Fibroblast of skin of scalp (primary cell): ENCODE results near the gene SLC5A10.
"Not testable (repeated sequence)": the region's sequence is repeated elsewhere in the genome, so short reads cannot be mapped to it uniquely, and the experiment has no call there.

Experiments used
- DNase-seq: peaks from one replicate; pipeline ENCODE4 v3.0.0-alpha.2; 2013

Gene SLC5A10

DNA sequence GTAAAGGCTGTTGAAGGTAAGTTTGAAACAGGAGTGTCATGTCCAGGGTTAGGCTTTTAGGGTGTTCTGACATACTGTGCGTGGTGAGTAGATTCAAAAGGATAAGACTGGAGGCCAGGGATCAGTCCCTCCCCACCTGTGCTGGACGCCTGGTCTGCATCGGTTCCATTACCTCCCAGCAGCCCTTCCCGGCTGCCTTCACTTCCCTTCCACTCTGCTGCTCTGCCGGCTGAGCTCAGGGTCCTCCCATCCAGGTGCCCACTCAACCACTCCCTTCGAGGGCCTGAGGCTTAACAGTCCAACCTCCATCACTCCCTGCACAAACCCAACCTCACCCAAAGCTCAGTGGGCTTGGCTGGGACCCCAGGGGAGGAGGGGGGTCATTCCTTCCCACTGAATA, 4.1 kb upstream of the SLC5A10 start:
- no peak for DNase-seq

DNA sequence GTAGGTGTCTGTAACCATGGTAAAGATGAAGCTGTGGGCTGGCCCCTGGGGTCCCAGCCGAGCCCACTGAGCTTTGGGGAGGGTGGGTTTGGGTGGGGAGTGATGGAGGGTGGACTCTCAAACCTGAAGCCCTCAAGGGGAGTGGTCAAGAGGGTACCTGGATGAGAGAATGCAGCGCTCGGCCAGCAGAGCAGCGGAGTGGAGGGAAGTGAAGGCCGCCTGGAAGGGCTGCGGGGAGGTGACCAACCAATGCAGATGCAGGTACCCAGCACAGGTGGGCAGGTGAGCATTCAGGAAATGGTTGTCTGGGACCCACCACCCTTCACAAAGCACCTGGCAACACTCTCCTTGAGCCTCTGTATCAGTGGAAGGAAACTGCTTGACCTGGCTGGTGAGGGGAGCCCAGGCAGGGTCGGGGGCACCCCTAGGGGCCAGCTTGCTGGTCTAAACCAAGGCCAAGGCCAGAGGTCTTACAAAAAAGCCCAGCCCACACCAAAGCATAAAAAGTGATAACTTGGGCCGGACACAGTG, 3.4 kb upstream of the SLC5A10 start:
- no peak for DNase-seq

DNA sequence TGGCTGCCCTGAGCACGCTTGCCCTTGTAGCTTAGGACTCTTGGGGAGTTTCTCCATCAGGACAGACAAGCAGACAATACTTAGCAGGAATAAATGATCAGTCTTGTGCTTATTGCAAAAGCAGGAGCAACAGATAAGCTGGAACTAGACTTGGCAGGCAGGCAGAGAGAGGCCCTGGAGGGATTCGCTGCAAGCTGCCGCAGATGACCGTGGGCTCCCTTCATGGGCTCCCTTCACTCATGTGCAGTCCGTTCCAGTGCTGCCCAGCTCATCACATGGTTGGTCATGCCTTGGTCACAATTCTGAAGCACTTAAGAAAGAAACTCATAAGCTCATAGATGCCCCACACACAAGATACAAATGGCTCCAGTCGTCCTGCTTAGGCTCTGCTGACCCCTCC, 2.4 kb upstream of the SLC5A10 start:
- no peak for DNase-seq

DNA sequence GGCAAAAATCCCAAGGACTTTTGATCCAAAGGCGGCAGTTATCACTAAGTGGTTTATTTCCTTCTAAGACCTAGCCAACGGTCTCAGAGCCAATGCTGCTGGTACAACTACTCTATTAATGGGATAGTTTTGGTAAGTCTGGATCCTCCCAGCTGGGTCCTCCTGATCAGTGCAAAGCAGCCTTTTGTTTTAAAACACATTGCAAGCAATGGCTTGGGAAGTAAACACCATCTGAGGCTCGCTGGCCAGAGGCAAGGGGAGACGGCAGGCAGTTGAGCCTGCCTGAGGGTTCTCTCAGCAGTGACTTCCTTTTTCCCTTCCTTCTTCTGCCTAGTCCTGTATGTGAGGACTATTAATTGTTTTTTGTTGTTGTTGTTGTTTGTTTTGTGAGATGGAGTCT, 1.6 kb upstream of the SLC5A10 start:
- DNase-seq = no peak

DNA sequence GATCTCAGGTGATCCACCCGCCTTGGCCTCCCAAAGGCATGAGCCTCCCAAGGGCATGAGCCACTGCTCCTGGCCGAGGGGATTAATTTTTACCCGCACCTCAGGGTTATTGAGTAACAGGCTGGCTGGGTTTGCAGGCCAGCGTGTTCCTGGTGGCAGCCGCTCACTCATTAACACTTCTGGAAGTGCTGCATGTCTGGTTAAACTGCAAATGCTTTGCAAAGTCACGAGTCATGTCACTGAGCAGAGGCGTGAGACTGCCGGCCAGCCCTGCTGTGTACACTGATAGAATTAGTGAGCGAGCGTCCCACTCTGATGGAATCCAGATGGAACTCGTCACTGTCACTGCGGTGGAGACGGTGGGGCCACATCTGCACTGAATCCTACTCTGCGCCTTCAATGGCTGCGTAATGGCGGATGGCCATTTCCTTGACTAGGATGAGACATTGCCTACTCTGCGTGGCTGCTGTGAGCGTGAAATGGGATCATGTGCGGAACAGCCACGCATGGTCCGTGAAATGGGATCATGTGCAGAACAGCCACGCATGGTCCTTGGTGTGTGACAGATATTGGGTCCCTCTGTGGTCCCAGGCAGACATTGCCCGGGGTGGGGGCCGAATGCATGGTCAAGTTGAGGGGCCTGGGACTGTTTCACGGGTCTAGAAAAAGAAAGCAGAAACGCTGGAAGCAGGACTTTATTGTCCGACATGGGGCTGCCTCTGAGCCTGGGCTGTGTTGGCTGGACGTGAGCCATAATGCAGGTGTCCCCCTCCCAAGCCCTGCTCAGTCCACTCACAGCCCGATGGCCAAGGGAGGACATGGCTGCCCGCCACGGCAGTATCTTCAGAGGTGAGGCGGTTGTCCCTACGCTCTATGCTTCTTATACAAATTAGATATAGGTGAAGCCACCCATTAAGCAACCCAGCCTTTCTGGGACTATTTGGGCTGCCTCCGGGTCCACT, 740 bp upstream of the SLC5A10 start:
- DNase-seq = no peak

DNA sequence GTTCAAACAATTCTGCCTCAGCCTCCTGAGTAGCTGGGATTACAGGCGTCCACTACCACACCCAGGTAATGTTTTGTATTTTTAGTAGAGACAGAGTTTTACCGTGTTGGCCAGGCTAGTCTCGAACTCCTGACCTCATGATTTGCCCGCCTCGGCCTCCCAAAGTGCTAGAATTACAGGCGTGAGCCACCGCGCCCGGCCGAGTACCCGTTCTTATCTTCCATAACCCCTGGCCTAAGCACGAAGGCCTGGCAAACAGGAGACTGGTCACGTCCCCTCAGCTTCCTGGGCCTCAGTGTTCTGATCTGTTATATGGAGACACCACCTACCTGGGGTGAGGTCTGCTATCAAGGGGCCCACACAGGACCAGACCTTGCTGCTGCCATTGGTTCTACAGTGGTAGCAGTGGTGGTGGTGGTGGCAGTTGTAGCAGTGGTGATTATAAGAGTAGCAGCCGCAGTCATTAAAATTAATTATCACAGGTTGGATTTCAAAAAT, 1.3 kb downstream of the SLC5A10 start:
- DNase-seq = no peak

DNA sequence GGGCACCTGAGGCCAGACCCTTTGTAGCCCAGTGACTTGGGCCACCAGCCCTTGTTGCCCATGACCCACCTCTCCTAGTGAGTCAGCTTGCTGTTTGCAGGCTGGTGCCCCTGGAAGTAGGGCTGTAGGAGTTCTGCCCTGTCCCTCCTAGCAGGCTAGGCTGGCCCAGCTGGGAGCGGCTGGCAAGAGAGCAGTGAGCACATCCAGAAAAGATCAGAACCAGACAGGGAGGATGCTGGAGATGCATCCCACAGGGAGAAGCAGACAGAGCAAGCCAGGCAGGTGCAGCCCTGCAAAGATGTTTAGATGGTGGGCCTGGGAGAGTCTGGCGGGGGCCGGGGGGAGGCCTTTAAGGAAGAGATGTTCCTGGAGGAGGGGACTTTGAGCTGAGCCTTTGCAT, 2.4 kb downstream of the SLC5A10 start:
- DNase-seq = no peak

DNA sequence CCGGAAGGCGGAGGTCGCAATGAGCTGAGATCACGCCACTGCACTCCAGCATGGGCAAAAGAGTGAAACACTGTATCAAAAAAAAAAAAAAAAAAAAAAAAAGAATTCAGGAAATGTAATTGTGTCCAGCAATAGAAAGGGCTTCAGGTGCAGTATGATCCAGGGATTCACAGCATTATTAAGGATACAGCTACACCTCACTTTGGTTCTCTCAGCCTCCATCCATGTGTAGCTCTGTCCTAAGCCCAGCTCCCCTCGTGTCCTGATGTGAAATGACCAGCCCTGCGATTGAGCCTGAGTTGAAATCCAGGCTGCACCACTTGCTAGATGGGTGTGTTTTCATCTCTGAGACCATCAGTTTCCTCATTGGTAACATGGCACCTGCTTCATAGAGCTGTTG, 3.0 kb downstream of the SLC5A10 start:
- no peak for DNase-seq

DNA sequence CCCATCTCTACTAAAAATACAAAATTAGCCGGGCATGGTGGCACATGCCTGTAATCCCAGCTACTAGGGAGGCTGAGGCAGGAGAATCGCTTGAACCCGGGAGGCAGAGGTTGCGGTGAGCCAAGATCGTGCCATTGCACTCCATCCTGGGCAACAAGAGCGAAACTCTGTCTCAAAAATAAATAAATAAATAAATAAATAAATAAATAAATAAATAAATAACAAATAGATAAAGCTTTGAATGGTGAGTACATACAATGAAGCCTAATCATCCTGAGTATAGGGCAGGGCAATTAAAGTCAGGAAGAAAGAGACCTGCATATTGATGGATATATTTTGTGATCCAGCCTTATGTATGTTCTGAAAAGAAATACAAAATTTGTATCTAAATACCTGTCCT, 4.1 kb downstream of the SLC5A10 start:
- not testable (repeated sequence) for DNase-seq

DNA sequence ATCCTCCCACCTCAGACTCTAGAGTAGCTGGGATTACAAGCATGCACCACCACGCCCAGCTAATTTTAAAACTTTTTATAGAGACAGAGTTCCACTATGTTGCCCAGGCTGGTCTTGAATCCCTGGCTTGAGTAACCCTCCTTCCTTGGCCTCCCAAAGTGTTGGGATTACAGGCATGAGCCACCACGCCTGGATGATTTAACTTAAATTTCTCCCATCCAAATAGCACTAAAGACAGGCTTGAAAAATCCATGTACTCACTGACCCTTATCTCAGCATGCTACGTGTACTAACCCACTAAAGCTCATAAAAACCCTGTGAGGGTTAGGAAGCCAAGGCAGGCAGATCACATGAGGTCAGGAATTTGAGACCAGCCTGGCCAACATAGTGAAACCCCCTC, 4.6 kb downstream of the SLC5A10 start:
- no peak for DNase-seq

DNA sequence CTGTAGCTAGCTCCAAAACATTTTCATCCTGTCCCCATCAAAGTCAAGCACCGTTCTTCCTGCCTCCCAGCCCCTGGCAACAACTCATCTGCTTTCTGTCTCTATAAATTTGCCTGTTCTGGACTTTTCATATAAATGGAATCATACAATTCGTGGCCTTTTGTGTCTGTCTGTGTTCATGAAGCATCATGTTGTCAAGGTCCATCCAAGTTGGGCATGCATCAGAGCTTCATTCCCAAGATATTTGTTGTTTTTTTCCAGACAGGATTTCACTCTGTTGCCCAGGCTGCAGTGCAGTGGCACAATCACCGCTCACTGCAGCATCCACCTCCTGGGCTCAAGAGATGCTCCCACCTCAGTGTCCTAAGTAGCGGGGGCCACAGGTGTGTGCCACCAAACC, 5.9 kb downstream of the SLC5A10 start:
- DNase-seq = no peak

DNA sequence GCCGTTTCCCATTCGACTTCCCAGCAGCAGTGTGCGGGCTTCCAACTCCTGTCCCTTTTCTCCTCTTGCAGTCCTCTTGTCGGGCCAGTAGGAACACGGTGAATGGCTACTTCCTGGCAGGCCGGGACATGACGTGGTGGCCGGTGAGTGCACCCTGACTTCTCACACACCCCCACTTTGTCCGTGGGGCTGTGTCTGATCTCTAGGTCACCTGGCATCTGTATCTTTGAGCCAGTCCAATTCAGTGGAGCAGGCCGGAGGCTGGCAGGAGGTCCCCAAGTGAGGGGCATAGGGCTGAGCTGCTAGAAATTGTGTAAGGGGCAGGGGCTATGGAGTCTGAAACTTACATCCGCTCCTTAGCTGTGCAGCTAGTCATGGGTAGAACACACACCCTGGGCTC, 6.6 kb downstream of the SLC5A10 start:
- DNase-seq = no peak

DNA sequence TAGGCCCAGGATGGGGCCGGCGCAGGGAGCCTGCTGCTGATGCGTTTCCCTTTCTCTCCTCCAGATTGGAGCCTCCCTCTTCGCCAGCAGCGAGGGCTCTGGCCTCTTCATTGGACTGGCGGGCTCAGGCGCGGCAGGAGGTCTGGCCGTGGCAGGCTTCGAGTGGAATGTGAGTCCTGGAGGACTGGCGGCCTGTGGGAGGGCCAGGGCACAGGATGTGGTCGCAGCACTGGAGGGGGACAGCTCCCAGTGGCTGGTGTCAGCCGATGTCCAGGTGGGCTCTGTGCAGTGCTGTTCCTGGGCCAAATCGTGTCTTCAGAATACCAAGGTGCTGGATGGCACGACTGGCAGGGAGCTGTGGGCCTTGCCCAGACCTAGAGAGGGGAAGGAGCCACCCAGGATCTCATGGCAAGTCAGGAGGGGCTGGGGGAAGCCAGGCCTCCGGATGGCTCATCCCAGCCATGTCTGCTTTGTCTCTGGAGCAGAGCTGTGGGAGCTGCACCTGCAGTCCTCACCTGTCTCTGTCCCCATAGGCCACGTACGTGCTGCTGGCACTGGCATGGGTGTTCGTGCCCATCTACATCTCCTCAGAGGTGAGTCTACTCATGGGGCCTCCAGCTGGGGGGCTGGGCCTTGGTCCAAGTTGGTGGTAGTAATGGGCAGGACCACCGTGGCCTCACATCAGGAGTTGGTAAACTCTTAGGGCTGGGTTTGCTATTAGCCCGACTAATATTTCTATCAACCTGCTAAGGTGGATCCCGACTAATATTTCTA, 7.3 kb downstream of the SLC5A10 start:
- peak; percentile 49 for DNase-seq

DNA sequence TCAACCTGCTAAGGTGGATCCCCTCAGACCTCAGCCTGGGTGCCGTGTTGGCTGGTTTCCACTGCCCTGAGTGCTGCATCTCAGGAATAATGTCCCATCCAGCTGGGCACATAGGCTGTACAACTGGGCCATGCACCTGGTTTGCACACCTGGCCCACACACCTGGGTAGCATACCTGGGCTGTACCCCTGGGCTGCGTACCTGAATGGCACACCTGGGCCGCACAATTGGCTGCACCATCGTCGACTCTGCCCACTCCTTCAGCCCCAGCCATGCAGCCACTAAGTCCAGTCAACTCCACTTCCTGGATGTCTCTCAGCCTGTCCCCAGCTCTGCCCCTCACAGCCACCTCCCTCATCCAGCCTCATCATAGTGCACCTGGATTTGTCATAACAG, 7.9 kb downstream of the SLC5A10 start:
- no peak for DNase-seq

DNA sequence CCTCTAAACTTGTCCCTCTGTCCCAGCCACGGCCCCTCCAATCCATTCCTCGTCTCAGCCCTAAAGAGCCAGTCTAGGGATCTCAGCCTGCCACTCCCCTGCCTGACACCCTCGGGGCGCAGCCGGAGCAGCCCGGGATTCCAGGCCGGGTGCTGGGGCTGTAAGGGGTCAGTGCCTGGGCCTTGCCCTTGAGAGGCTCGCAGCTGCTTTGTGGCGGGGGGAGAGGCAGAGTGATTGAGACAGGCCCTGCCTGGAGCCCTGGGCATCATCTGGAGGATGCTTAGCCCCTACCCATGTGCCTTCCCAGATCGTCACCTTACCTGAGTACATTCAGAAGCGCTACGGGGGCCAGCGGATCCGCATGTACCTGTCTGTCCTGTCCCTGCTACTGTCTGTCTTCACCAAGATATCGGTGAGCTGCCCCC, 8.3 kb downstream of the SLC5A10 start:
- DNase-seq = no peak

DNA sequence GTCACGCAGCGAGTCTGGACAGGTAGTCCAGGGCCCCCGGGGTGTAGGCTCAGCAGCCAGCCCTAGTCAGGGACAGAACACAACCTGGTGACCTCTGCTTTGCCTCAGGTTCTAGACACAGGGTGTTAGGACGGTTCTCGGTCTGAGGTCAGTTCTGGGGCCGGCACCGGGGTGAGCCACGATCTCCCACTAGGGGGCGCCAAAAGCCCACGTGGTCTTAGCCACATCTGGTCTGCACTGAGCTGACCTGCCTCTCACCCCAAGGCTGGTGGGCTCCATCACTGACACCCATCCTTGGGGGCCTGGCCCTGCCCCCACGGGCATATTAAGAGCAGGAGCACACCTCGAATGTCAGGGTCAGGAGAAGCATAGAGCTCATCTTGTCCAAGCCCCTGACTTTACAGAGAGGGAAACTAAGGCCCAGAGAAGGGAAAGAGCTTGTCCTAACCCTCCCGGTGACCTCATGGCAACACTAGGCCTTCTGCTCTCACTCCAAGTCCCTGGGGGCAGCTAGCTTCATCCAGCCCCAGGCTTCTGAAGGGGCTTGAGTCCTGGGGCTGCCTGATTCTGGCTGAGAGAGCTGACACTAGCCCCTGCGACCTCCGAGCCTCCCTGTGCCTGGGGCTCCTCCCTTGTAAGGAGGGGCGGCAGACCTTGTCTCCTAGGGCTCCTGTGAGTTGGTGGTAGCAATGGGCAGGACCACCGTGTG, 9.0 kb downstream of the SLC5A10 start:
- peak; percentile 63 for DNase-seq

DNA sequence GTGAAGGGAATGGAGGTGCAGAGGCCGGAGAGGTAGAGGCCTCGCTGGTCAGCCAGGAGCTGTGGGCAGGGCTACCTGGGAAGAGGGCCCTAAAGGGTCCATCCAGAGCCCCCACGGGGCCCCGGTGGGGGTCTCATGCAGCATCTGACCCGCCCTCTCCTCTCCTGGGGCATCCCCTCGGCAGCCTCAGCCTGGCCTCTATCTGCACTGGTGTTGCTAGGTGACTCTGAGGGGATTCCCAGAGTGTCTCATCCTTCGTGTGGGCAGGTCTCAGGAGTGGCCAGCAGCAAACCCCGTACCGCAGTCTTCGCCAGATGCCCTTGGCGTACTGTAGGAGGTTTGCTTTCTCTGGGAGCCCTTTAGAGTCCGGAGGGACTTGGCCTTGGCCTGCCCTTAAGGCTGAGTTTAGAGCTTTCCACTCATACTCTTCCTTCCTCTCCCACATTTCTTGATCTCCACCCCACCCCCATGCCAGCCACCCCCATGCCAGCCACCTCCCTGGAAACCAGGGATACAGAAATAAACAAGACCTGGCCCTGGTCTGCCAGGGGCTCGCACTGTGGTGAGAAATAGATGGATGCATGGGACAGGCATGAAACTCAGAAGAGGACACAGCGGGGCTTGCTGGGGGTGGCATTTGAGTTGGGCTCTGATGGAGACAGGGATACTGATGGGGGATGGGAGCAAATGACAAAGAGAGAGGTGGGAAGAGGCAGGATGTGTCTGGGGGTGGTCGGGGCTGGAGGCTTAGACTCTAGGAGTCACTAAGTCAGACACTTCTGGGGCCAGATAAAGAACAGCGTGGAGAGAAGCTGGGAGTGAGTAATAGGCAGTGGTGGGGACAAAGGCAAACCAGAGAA, 9.9 kb downstream of the SLC5A10 start:
- DNase-seq = peak; percentile 18

DNA sequence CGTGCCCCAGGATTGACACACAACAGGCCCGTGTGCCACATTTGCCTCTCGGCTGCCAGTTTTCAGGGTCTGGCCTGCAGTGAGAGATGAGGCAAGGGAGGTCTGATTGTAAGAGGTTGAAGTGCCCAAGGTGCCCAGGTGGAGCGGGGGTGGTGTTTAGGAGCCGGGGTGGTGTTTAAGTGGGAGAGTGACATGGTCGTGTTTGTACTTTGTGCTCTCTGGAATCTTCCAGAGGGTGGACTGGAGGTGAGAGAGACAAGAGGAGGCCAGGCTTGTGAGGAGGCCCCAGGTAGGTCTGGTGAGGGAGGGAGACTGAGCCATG, 10.5 kb downstream of the SLC5A10 start:
- no peak for DNase-seq

DNA sequence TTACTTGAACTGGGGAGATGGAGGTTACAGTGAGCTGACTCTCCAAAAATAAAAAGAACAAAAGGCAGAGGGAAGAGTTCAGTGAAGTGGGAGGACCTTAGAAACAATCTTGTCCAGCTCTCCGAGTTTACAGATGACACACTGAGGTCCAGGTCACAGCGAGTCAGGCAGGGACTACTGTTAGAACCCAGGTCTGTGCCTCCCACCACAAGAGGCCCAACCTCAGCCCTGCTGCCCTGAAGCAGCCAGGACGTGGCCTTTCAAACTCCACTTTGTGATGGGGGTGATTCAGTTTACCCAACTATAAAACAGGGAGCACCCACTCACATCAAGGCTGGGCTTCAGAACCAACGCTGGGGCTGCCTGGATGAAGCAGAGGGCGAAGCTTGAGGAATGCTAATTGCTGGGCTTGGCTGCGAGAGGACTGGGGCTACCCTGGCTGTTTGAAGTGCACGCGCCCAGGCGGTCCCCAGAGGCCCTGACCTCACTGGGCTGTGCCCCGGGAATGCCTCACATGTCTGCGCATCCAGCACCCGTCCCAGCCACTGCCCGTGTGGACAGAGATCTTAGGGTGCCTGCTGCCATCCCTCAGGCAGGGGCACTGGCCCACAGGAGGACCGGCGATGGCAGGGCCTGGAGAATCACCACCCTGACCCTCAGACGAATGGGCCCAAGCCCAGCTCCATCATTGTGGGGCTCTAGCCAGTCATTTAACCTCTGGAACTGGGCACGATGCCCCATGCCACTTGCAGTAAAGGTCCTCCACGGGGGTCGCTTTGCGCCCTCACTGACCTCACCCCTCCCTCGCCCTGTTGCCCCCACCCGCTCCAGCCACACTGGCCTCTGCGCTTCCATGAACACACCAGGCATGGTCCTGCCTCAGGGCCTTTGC, 11.4 kb downstream of the SLC5A10 start:
- DNase-seq = peak; percentile 17

DNA sequence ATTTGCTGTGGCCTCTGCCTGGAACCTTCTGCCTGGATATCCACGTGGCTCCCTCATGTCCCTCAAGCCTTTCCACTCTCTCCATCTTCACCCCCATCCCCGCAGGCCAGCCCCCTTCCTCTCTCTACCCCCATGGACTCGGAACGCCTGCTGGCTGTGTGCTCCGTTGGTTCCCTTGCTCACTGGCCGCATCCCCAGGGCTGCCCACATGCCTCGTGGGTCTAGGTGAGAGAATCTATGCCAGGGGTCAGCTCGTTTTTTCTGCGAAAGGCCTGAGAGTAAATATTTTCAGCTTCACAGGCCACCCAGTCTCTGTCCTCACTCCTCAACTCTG, 12.0 kb downstream of the SLC5A10 start:
- DNase-seq = no peak

DNA sequence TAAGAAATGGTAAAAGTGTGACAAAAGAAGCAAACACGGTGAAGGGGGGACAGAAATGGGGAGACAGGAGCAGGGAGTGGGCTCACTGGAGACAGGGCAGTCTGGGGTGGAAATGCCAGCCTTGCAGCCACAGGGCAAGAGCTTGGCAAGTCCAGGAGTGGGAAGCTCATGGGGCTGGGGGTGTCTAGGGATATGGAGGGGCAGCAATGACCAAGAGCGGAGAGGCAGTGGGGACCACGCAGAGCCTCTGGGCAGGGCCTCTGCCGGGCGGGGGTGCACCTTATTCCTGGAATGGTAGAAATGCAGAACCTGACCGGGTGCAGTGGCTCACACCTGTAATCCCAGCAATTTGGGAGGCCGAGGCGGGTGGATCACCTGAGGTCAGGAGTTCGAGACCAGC, 12.6 kb downstream of the SLC5A10 start:
- DNase-seq = no peak
